A673 (cell line): ENCODE data around the gene OR8B8. TPM values are rescaled to one million over a fixed set of nuclear protein-coding genes. Genes with fewer than 3 reads are reported as not detected.

ENCODE experiments used
- BruUV-seq: library from RNA; stranded (reverse); fragments of 400-500 nt; replicated peaks from 2 replicates; lab custom pipeline; 2021; lab: Mats Ljungman, UMichigan
- CTCF ChIA-PET: fragments of 300-600 bp; sonication (Branson Sonifier 250); formaldehyde crosslinking; loops from one replicate; lab custom pipeline; 2022; ENCODE audit warnings: antibody characterized with exemption; lab: Charles Lee
- POLR2A ChIA-PET: fragments of 300-600 bp; sonication (Branson Sonifier 250); formaldehyde crosslinking; loops from one replicate; lab custom pipeline; 2022; ENCODE audit warnings: antibody characterized with exemption; ENCODE audit not compliant: low non-redundant PET; lab: Charles Lee
- DNase-seq: peaks from one replicate; pipeline ENCODE4 v3.0.0-alpha.2; 2015; ENCODE audit warnings: low spot score
- H3K27ac ChIP-seq: fragments of 200-600 bp; sonication (generic); 2 replicates; pipeline ENCODE4 v1.5.1; 2016; ENCODE audit warnings: mixed run types, low read depth, mild to moderate bottlenecking, mixed read lengths, antibody characterized with exemption, low read length; ENCODE audit not compliant: poor library complexity, severe bottlenecking
- H3K27me3 ChIP-seq: fragments of 200-600 bp; sonication (generic); replicated peaks from 2 replicates; pipeline ENCODE4 v1.6.1; 2017; ENCODE audit warnings: mixed run types, low read depth, mild to moderate bottlenecking, mixed read lengths, antibody characterized with exemption, low read length; ENCODE audit not compliant: insufficient read depth, poor library complexity
- H3K36me3 ChIP-seq: fragments of 200-600 bp; sonication (generic); 2 replicates; pipeline ENCODE4 v1.6.1; 2016; ENCODE audit warnings: mixed run types, mild to moderate bottlenecking, mixed read lengths, antibody characterized with exemption, low read length; ENCODE audit not compliant: insufficient read depth, poor library complexity, severe bottlenecking
- H3K4me1 ChIP-seq: fragments of 200-600 bp; sonication (generic); 2 replicates; pipeline ENCODE4 v1.6.1; 2017; ENCODE audit warnings: mixed run types, mild to moderate bottlenecking, mixed read lengths, antibody characterized with exemption, low read length; ENCODE audit not compliant: insufficient read depth, poor library complexity, severe bottlenecking
- H3K4me3 ChIP-seq: fragments of 200-600 bp; sonication (generic); 2 replicates; pipeline ENCODE4 v1.5.1; 2016; ENCODE audit warnings: low read depth, mixed run types, mild to moderate bottlenecking, mixed read lengths, low read length; ENCODE audit not compliant: poor library complexity, severe bottlenecking
- H3K9me3 ChIP-seq: fragments of 200-600 bp; sonication (generic); 2 replicates; pipeline ENCODE4 v1.6.1; 2016; ENCODE audit warnings: mixed run types, low read depth, mild to moderate bottlenecking, mixed read lengths, antibody characterized with exemption, low read length; ENCODE audit not compliant: poor library complexity, severe bottlenecking
- CTCF ChIP-seq: fragments of 300-800, 200-600 bp; sonication (generic); conservative IDR thresholded peaks from 2 replicates; pipeline ENCODE4 v1.5.1; 2017; ENCODE audit warnings: low read depth, mild to moderate bottlenecking, antibody characterized with exemption, low read length, moderate library complexity, mixed read lengths
- EZH2 ChIP-seq: fragments of 200-600 bp; sonication (generic); IDR thresholded peaks from 2 replicates; pipeline ENCODE4 v1.6.1; 2017; ENCODE audit warnings: borderline replicate concordance, low read depth, mild to moderate bottlenecking, mixed read lengths, antibody characterized with exemption, low read length; ENCODE audit not compliant: poor library complexity, severe bottlenecking
- intact Hi-C: fragments of 100-400 bp; cut with micrococcal nuclease; formaldehyde crosslinking; loops from one replicate; pipeline ENCODE4 v1.10.0; 2022; ENCODE audit not compliant: unreplicated experiment
- total RNA-seq: library from RNA; stranded (reverse); gene quantifications from 2 replicates; pipeline ENCODE4 v1.2.3, GENCODE V29; 2021

The OR8B8 gene
- total RNA-seq, 1 experiment from 2014 or later: not detected

- Histone ChIP-seq H3K36me3 (no peaks in the 10 kb centered on the region), H3K9me3 (no peaks in the 10 kb centered on the region), H3K4me1 (no peaks in the 10 kb centered on the region), H3K27ac (no peak overlapping the region), H3K27me3 (no peaks in the 10 kb centered on the region), H3K4me3 (no peak overlapping the region)
- TF ChIP-seq EZH2: no peak
- BruUV-seq: no TSS peak
- ChIA-PET POLR2A (no interaction called here), CTCF (no interaction called here)
- DNase-seq: no peak
- intact Hi-C loops: no loop called here
These were observed 9.1 kb upstream of the OR8B8 start for GRCh38 chr11:124454552-124454951.

DNA sequence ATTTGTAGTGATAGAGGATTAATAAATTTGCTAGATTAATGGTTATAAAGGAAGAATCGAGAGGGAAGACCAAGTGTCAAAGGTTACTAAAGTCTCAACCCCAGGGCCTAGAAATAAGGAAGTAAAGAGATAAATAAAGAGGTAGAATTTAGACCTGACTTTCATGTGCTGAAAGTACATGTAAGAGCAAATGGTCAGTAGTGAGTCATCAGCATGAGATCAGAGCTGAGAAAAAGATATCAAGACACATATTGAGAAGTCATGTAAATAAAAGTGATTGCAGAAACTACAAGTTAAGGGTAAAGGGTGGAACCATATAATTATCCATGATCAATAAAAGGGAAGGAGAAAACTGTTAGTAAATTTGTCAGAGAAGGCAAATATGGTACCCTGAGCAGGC, 1.4 kb upstream of the OR8B8 start:
- H3K27me3 ChIP-seq: no peaks in the 10 kb centered on the region
- no peaks in the 10 kb centered on the region for H3K9me3 ChIP-seq
- no peaks in the 10 kb centered on the region for H3K4me1 ChIP-seq
- DNase-seq: no peak
- H3K4me3 ChIP-seq: no peak overlapping the region
- ChIA-PET POLR2A (no interaction called here), CTCF (no interaction called here)
- H3K36me3 ChIP-seq: no peaks in the 10 kb centered on the region
- no peak overlapping the region for H3K27ac ChIP-seq
- TF ChIP-seq CTCF: no peak
- no peak for TF ChIP-seq EZH2
- intact Hi-C loops: no loop called here
- no TSS peak for BruUV-seq

- CTCF ChIA-PET: no interaction called here
- POLR2A ChIA-PET: no interaction called here
These were observed 2.6 kb downstream of the OR8B8 start for GRCh38 chr11:124442847-124443246.

More at GRCh38 chr11:124442847-124443246, 2.6 kb downstream of the OR8B8 start:
- Histone ChIP-seq H3K4me3 (no peak overlapping the region), H3K27ac (no peak overlapping the region), H3K4me1 (no peaks in the 10 kb centered on the region), H3K9me3 (no peaks in the 10 kb centered on the region), H3K36me3 (no peaks in the 10 kb centered on the region), H3K27me3 (no peaks in the 10 kb centered on the region)
- intact Hi-C loops: no loop called here
- no TSS peak for BruUV-seq
- no peak for TF ChIP-seq CTCF
- DNase-seq: no peak
